Stimulated activated naive CD4-positive, alpha-beta T cell (primary cell): Measurements from ENCODE around the gene NOP56.
A peak's percentile ranks its signal among the peaks of the same experiment; 100 is the strongest.

Experiments used
- DNase-seq, 6 experiments: peaks; one replicate each; lab custom pipeline; 2025; lab: John Stamatoyannopoulos, UW

The NOP56 gene, protein sequence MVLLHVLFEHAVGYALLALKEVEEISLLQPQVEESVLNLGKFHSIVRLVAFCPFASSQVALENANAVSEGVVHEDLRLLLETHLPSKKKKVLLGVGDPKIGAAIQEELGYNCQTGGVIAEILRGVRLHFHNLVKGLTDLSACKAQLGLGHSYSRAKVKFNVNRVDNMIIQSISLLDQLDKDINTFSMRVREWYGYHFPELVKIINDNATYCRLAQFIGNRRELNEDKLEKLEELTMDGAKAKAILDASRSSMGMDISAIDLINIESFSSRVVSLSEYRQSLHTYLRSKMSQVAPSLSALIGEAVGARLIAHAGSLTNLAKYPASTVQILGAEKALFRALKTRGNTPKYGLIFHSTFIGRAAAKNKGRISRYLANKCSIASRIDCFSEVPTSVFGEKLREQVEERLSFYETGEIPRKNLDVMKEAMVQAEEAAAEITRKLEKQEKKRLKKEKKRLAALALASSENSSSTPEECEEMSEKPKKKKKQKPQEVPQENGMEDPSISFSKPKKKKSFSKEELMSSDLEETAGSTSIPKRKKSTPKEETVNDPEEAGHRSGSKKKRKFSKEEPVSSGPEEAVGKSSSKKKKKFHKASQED

GRCh38 chr20:2651772-2652723 is at the start of gene NOP56:
Gene NOP56, plus strand, starts transcription at chr20:2652632. Its CDS starts 29 bp downstream, at chr20:2652661.
- peak; percentile 89 to 98 (median 94) for DNase-seq

GRCh38 chr20:2602746-2603145 is 49.7 kb upstream of the NOP56 start:
- no peak for DNase-seq

- DNase-seq = no peak
These were observed 48.5 kb upstream of the NOP56 start for GRCh38 chr20:2603816-2604505.

DNA sequence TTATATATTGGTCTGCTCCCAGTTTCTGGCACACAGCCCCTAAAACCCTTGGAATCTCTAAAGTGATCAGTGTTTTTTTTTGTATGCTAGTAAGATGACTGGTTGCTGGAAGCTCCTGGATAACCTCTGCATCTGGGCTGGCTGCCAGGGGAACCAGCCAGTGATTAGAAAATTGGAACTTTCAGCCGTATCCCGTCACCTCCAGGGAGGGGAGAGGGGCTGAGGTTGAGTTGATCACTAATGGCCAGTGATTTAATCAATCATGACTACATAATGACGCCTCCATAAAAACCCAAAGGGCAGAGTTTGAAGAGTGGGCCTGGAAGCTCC is 48.0 kb upstream of the NOP56 start:
- no peak for DNase-seq

DNA sequence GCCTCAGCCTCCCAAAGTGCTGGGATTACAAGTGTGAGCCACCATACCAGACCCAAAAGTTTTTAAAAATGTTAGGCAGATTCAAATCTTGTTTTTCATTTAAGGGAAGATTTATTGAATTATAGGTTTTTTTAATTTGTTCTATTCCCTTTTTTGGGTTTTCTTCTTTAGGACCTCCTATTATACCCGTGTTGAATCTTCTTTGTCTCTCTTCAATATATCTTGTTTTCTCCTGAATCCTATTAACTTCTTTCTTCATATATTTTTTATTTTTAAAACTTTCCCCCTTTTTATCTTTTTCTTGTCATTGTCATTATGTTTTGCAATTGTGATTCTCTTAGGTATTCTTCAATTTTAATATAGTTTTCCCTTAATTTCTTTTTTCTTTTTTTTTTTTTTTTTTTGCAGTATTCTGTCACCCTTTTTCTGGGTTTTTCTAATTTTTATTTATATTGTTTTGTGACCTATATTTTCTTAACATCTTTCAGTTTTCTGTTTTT is 45.9 kb upstream of the NOP56 start:
- no peak for DNase-seq

DNA sequence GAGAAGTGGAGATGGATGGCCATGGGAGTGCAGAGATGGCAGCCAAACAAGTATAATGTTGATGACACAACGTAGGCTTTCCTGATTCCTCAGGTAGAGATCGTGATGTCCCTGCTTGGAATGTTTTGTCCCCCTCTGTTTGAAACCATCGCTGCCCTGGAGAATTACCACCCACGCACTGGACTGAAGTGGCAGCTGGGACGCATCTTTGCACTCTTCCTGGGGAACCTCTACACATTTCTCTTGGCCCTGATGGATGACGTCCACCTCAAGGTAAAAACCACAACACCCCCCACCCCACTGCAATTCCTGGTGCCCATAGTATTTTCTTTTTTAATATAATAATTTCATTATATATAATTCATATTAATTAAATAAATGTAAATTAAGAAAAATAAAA is 42.1 kb upstream of the NOP56 start:
- no peak for DNase-seq

DNA sequence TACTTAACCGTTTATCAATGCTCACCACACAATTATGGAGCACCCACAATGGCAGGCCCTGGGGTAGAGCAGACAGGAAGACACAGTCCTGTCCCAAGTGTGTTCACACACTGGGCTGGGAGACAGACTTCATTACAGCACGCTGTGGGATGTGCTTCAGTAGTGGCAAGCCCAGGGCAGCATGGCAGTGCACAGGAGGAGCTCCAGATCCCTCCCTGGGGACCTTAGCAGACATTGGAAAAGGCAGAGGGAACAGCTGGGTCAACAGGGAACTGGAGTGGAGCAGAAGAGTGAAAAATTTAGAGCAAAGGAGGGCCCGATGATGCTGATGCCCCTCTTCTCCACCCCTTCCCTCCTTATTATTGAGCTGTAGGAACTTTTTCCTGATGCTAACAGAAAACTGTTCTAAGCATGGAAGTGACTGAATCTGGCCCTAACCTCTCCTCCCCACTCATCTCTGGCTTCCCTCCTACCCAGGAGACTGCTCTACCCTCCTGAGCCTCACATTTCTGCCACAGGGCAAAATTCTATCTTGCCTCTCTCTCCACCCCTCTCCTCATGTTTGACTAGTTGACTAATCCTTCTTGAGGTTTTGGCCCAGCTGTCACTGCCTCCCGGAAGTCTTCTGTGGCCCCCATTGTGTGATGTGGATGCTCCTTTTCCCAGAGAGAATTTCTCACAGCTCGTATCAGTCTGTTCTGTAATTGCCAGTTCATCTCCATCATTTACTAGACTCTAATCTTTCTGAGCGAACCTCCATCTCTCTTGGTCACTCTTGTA is 41.3 kb upstream of the NOP56 start:
- no peak for DNase-seq

DNA sequence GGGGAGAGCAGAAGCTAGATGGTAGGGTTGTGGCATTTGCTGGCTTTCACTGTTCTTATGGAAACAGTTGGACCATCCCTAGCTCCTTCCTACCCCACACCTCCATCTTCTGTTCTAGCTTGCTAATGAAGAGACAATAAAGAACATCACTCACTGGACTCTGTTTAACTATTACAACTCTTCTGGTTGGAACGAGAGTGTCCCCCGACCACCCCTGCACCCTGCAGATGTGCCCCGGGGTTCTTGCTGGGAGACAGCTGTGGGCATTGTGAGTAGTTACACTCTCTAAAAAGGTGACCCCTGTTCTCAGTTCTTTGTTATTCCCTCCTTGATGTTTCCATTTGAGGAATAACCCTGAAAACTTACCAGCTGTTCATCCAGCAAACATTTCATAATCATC is 40.4 kb upstream of the NOP56 start:
- no peak for DNase-seq

DNA sequence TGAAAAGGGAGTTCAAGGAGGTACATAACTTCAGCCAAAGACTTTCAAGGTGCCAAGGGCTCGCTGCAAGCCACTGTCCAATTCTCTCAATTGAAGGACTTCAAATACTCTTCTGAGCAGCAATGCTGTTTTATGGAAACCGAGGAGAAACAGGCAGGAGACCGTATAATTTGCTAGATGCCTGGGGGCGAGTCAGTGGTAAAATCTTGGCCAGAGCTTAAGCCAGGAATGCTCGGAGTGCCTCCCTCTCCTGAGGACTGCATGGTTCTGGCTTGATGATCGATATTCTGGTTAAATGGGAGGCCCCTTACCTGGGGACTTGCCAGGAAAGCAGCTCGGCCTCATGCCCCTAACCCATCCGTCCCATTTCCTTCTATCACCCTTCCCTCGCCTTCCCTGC is 35.8 kb upstream of the NOP56 start:
- DNase-seq = no peak

DNA sequence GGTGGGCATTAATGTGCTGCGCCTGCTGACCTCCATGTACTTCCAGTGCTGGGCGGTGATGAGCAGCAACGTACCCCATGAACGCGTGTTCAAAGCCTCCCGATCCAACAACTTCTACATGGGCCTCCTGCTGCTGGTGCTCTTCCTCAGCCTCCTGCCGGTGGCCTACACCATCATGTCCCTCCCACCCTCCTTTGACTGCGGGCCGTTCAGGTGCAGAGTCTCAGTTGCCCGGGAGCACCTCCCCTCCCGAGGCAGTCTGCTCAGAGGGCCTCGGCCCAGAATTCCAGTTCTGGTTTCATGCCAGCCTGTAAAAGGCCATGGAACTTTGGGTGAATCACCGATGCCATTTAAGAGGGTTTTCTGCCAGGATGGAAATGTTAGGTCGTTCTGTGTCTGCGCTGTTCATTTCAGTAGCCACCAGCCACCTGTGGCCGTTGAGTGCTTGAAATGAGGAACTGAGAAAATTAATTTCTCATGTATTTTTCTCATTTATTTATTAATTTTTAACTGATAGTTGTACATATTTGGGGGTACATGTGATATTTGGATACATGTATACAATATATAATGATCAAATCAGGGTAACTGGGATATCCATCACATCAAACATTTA is 35.2 kb upstream of the NOP56 start:
- no peak for DNase-seq

GRCh38 chr20:2618815-2619214 is 33.6 kb upstream of the NOP56 start:
- DNase-seq = no peak

DNA sequence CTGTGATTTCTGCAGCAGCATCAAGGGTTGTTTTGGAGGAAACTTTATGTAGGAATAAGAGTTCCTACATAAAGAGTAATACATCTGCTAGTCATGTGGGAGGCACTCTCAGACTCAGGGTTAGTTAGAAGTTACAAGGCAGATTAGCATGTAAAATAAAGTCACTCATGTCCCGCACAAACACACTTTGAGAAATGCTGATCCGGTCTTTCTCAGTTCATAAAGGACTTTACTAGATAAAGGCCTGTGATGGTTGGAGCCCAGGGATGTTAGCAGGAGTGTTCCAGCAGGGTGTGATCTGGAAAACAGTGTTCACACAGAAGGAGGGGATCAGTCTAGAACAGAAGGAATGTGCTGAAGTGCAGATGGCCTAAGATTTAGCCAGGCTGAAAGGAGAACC is 33.1 kb upstream of the NOP56 start:
- DNase-seq = no peak

- no peak for DNase-seq
These were observed 32.4 kb upstream of the NOP56 start for GRCh38 chr20:2619961-2620595.

DNA sequence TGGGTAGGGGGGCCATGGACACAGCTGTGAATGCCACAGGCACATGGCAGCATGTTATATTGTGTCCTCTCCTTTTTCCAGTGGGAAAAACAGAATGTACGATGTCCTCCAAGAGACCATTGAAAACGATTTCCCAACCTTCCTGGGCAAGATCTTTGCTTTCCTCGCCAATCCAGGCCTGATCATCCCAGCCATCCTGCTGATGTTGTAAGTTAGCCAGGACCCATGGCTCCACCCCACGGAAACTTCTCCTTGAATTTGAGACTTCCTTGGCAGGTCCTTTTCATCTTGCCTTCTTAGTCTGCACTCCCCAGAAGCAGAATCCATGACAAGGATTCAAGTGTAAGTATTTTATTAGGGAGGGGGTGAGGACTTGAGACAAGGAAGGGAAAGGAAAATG is 28.2 kb upstream of the NOP56 start:
- DNase-seq = no peak

DNA sequence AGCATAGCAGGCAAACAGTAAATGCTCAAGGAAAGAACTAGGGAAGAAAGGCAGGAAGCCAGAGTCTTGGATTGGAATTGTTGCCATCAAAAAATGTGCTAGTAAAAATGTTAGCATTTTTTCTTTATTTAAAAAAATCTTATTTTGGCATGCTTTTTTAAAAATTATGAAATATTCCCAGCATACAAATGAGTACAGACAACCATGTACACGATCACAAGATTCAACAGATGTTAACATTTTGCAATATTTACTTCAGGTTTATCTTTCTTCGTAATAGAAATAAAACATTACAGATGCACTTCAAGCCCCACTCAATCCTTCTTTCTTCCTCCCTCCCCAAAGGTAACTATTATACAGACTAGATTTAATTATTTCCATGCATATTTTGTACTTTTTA is 27.4 kb upstream of the NOP56 start:
- DNase-seq = no peak

GRCh38 chr20:2626853-2627541 is 25.4 kb upstream of the NOP56 start:
- no peak for DNase-seq

DNA sequence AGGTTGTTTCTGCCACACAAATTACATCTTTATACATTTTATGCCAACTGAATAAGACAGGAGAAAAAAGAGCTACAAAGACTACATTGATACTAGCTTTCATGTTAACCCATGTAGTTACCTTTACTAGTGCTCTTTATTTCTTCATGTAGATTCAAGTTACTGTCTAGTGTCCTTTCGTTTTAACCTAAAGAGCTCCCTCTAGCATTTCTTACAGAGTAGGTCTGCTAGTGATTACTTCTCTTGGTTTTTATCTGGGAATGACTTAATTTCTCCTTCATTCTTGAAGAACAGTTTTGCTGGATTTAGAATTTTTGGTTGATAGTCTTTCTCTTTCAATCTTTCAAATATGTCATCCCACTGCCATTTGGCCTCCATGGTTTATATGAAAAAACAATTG is 21.2 kb upstream of the NOP56 start:
- DNase-seq = no peak

GRCh38 chr20:2633381-2633780 is 19.1 kb upstream of the NOP56 start:
- no peak for DNase-seq

GRCh38 chr20:2637246-2637645 is 15.2 kb upstream of the NOP56 start:
- DNase-seq = no peak

DNA sequence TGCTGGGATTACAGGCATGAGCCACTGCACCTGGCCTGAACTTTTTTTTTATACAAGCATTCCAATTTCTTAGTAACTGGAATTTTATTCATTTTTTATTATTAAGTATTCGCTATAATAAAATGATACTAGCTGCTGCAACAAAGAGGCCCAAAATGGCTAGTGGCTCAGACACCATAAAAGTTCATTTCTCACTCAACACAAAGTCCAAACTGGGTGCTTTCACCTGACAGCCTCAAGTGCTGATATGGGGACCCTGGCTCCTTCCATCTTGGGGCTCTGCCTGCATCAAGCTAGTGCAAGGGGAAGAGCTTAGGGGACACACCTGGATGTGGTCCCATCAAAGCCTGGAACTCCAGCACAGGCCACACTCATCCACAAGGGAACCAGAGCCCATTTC is 12.2 kb upstream of the NOP56 start:
- no peak for DNase-seq
